ENCODE measurements around the gene HYPK.
"Not testable (repeated sequence)": the region's sequence is repeated elsewhere in the genome, so short reads cannot be mapped to it uniquely, and the experiment has no call there.

HYPK gene

DNA sequence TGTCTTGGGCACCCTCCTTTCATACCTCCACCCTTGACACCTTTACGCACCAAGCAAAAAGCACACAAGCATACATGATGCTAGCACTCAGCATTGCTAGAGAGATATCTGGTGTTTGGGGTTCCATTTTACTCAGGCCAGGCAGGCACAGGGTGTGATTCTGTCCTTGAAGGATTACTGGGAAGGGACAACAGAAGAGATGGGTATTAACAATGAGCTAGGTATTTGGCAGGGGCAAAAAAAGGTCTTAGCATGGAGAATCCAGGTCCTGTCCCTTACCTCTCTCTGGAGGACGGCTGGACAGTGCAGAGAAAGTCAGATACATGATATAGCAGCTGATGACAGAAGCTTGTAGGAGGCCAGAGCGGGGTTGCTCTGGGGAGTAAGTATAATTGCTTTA lies 3.8 kb upstream of the HYPK start:
- DNase-seq: no peak

DNA sequence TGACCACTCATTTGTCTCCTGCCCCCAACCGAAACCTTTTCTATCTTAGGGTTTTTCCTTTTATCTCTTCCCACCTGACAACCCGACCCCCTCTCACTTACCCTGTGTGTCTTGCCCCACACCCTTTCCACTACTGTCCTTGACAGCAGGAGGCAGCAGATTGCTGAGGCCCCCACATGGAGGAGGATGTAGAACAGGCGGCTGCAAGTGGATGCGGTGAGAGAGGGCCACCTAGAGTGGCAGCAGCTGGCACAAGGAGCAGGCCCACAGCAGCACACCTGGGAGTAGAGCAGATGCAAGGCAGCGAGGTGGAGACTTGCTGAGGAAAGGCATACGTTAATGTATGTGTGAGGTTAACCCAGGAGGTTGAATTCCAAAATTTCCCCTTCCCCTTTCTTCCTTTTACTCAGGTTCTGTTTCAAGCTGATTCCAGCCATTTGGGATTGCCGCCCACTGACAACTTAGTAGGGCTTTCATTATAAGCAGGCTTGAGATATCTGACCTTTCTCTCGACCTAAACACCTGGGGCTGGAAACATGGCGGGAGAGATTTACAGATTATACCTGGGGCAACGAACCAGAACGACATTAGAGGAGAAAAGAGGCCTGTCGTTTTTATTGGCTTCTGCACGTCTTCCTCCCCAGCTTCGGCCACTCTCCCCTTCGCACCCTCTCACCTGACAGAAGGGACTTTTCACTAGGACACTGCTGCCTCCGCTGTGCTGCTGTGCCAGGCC lies 1.0 kb upstream of the HYPK start:
- peak; percentile 84 to 93 for DNase-seq

GRCh38 chr15:43799945-43800285 lies 484 bp upstream of the HYPK start, which contains the start of gene SERINC4:
Gene SERINC4 (minus strand): TSS chr15:43800220. CDS start chr15:43799986, 234 bp downstream.
- peak; percentile 72 to 75 for DNase-seq

- DNase-seq: not testable (repeated sequence)
Measured at GRCh38 chr15:43802676-43803075, 2.3 kb downstream of the HYPK start.

- DNase-seq: no peak
Measured at GRCh38 chr15:43808435-43808950, 8.1 kb downstream of the HYPK start.

DNA sequence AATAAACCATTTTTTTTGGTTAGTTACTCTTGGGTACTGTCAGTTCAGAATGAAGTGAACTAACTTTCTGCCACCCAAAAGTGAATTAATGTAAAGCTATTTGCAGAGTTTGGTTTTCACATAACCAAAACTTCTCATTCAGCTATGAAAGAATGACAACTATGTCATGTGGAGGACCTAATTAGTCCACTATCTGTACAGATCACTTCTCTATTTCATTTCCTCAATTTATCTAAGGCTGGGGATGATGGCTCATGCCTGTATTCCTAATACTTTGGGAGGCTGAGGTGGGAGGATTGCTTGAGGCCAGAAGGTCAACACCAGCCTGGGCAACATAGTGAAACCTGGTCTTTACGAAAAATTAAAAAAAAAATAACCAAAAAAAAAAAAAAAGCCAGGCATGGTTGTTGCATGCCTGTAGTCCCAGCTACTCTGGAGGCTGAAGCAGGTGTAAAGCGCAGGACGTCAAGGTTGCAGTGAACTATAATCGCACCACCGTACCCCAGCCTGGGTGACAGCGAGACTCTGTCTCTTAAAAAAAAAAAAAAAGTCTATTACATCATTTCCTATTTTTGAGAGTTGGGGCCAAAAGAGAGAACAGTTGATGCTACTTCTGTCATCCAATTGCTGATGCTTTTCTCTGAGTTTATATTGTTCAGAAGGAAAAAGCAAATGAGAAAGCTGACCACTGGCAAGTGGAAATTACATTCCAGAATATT lies 8.7 kb downstream of the HYPK start:
- no peak for DNase-seq

- DNase-seq: not testable (repeated sequence)
Measured at GRCh38 chr15:43815064-43815463, 14.7 kb downstream of the HYPK start.

DNA sequence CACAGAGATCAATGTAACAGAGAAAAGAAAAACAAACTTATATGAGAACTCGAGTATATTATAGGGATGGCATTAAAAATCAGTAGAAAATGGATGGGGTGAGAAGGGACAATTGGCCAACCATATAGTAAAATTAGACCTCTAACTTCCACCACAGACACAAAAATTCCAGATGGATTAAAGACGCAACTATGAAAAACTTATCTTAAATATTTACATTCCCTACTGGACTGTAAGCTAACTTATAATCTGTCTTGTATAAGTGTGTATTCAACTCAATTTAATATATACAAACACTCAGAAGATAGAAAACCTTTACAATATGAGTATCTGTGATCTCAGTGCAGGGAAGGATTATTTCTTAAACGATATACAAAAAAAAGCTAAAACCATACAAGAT lies 21.1 kb downstream of the HYPK start:
- no peak for DNase-seq

DNA sequence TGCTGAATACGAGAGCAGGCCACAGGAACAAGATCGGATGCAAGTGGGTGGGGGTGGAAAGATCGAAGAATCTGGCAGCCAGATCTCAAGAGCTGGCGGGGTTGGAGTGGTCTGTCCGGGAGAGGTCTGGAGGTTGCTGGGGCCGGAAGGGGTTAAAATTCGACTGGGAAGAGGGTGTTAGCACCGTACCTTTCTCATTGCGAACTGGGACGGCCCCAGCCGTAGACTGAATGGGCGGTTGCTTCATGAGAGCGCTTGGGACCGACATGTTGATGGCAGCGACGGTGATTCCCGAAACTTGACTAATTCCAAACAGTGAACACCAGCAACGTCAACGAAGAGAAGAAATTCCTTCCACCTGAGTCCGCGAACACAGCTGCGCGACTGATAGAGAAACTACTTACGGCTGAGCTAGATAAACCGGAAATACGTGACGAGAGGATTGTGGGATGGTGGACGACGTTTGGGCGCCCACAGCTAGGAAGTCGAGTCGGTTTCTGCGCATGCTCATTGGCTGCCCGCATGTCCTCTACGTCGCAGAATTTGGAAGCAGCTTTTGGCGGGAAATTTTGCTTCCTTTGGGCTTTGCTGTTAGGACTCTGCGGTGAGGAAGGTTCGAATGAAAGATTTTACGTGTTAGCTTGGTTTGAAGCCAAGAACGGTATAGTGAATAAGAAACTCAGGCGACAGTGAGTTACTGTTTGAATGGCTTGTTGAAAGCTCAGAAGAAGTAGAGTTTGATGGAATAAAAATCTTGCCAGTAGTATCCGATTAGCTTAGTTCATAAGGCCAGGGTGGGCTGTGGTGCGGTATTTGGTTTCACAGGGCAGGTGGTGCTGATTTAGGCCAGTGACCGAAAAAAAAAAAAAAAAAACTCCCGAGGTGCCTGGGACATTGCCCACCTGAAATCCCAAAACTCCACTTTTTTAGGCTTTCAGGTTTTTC lies 24.2 kb downstream of the HYPK start, which contains the start of gene MFAP1:
Gene MFAP1, minus strand, starts transcription at position 389 of the 945 bp plus-strand sequence. Its CDS starts 121 bp downstream, at position 268.
- peak; percentile 97 to 99 for DNase-seq

DNA sequence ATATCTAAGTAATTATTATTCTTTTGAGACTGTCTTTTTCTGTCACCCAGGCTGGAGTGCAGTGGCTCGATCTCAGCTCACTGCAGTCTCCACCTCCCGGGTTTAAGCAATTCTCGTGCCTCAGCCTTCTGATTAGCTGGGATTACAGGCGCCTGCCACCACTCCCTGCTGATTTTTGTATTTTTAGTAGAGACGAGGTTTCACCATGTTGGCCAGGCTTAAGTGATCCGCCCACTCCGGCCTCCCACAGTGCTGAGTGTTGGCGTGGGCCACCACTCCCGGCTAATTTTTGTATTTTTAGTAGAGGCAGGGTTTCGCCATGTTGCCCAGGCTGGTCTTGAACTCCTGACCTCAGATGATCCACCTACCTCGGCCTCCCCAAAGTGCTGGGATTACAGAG lies 24.9 kb downstream of the HYPK start:
- DNase-seq: not testable (repeated sequence)

DNA sequence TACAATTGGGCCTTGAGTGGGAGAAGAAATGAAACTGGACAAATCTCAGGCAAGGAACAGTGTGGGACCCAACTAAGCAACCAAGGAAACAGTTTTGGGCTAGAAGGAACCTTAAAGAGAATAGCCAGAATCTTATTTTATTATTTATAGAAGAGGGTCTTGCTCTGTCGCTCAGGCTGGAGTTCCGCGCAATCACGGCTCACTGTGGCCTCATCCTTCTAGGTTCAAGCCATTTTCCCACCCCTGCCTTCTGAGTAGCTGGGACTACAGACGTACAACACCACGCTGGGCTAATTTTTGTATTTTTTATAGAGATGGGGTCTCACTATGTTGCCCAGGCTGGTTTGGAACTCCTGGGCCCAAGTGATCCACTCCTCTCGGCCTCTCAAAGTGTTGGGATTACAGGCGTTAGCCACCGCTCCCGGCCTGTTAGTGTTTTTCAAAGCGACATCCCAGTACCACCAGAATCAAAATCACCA lies 25.7 kb downstream of the HYPK start:
- DNase-seq: no peak

DNA sequence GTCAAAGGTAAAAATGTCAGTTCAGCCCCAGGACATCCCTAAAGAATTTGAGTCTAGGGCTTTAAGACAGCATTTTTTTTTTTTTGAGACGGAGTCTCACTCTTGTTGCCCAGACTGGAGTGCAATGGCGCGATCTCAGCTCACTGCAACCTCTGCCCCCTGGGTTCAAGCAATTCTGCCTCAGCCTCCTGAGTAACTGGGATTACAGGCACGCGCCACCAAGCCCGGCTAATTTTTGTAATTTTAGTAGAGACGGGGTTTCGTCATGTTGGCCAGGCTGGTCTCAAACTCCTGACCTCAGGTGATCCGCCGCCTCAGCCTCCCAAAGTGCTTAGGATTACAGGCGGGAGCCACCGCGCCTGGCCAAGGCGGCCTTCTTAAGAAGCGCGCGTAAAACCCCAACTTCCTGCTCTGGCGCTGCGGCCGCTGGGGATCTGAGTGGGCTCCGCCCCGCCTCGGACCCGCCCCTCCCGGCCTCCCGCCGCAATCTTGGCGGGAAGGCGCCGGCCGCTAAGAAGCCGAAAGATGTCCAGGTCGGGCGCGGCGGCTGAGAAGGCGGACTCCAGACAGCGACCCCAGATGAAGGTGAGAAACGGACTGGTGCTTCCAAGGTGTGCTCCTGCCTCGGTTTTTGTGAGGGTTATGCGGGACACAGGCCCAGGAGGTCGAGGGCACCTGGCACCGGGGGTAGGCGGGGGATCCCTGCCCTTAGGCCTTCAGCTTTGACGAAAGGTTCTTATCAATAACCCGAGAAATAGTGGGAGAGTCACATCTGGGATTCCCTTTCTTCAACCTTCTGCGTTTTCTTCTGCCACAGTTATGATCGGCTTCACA lies 26.3 kb downstream of the HYPK start, which contains the start of gene WDR76:
Gene WDR76, plus strand, starts transcription at position 495 of the 834 bp plus-strand sequence. Its CDS starts 31 bp downstream, at position 526.
- peak; percentile 87 to 90 for DNase-seq

DNA sequence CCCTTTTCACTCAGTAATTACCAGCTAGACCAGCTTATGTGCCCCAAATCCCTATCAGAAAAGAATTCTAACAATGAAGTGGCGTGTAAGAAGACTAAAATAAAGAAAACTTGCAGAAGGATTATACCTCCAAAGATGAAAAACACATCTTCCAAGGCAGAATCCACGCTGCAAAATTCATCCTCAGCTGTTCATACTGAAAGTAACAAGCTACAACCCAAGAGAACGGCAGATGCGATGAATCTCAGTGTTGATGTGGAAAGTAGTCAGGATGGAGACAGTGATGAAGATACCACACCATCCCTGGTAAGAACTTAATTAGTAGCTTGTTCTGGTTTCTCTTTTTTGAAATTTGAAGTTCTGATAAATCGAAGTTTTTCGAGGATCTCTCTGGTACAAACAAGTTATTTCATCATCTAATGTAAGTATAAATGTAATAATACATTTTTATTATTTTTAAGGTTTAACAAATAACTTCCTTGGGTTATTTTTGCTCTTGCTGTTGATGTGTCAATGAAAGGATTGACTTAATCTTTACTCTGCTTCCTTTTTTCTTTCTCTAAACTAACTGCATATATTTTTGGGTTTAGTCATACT lies 27.8 kb downstream of the HYPK start:
- peak in 1 of 2 experiments; percentile 8 for DNase-seq

- DNase-seq: not testable (repeated sequence)
Measured at GRCh38 chr15:43829951-43830540, 29.6 kb downstream of the HYPK start.

- not testable (repeated sequence) for DNase-seq
Measured at GRCh38 chr15:43830691-43831275, 30.4 kb downstream of the HYPK start.

DNA sequence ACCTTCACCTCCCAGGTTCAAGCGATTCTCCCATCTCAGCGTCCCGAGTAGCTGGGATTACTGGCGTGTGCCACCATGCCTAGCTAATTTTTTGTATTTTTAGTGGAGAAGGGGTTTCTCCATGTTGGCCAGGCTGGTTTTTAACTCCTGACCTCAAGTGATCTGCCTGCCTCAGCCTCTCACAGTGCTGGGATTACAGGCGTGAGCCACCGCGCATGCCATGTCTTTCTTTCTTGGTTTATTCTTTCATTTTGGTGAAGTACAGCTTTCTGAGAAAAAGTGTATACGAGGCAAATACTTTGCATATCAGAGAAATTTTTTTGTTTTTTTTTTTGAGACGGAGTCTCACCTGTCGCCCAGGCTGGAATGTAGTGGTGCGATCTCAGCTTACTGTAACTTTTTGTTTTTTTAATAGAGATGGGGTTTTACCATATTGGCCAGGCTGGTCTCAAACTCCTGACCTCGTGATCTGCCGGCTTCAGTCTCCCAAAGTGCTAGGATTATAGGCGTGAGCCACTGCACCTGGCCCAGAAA lies 31.2 kb downstream of the HYPK start:
- not testable (repeated sequence) for DNase-seq

DNA sequence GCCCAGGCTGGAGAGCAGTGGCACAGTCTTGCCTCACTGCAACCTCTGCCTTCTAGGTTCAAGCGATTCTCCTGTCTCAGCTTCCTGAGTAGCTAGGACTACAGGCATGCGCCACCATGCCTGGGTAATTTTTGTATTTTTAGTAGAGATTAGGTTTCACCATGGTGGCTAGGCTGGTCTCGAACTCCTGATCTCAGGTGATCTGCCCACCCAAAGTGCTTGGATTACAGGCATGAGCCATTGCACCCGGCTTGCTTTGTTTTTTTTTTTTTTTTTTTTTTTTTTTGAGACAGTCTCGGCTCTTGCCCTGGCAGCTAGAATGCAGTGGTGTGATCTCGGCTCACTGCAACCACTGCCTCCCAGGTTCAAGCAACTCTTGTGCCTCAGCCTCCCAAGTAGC lies 32.1 kb downstream of the HYPK start:
- not testable (repeated sequence) for DNase-seq

DNA sequence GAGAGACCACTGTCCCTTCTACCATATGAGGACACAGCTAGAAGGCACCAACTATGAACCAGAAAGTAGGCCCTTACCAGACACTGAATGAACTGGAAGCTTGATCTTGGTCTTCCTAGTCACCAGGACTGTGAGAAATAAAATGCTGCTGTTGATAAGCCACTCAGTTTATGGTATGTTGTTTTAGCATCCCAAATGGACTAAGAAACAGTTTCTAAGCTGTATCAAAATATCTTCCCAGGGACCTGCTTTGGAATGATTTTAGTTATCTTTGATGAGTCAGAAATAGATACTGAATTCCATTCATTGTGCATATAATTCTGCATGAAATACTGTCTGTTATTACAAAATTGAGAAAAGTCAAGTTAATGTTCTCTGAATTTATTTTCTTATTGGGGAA lies 45.0 kb downstream of the HYPK start:
- DNase-seq: no peak

DNA sequence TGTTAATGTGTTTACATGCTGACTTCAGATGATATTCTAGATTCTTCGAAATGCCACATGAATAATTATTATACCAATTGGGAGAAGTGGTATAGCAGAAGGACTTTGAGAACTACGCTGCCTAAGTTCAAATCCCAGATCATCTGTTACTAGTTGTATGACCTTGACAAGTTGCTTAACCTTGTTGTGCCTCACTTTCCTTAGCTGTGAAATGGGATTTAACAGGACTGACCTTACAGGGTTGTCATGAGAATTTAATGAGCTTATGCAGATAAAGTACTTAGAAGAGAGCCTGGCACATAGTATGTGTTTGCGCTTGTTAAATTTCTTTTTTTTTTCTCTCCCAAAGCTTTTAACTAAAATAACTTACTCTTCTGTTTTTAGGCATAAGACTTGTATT lies 50.9 kb downstream of the HYPK start:
- DNase-seq: no peak

DNA sequence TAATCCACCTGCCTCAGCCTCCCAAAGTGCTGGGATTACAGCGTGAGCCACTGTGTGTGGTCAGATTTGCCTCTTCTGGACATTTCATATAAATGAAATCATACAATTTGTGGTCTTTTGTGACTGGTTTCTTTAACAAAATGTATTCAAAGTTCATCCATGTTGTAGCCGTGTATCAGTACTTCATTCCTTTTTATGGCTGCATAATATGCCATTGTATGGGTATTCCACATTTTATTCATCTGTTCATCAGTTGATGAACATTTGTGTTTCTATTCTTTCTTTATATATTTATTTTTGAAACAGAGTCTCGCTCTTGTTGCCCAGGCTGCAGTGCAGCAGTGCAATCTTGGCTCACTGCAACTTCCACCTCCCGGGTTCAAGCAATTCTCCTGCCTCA lies 52.2 kb downstream of the HYPK start:
- DNase-seq: no peak

All from NCI-H524 (cell line).